ENCODE results near the gene OSBPL2. TPM values are rescaled to one million over a fixed set of nuclear protein-coding genes. Genes with fewer than 3 reads are reported as not detected.

Gene OSBPL2
- total RNA-seq, 1 experiment from 2014 or later: 26.3 TPM

- H3K4me3 ChIP-seq (ENCODE audit: low read depth, low read length, poor library complexity, severe bottlenecking): no peak overlapping the region
- peaks cover 10% of the 10 kb centered on the region for H3K36me3 ChIP-seq (ENCODE audit: insufficient read depth, low read length, poor library complexity, severe bottlenecking)
- H3K27ac ChIP-seq (ENCODE audit: low read depth, low read length, poor library complexity, severe bottlenecking): no peak overlapping the region
- BruUV-seq (replicated peaks): no TSS peak
- ChIA-PET POLR2A (ENCODE audit: low non-redundant PET) (no interaction called here), CTCF (no interaction called here)
- no peaks in the 10 kb centered on the region for H3K27me3 ChIP-seq (replicated peaks; ENCODE audit: insufficient read depth, low read depth, low read length, poor library complexity)
- H3K4me1 ChIP-seq (ENCODE audit: insufficient read depth, low read length, poor library complexity, severe bottlenecking): no peaks in the 10 kb centered on the region
- TF ChIP-seq EZH2 (IDR thresholded peaks at IDR 0.05; ENCODE audit: borderline replicate concordance, low read depth, low read length, poor library complexity, severe bottlenecking) (no peak), CTCF (conservative IDR thresholded peaks at IDR 0.05; ENCODE audit: low read depth, low read length) (no peak)
- intact Hi-C loops (cut with micrococcal nuclease; ENCODE audit: unreplicated experiment): no loop called here
- no peaks in the 10 kb centered on the region for H3K9me3 ChIP-seq (ENCODE audit: low read depth, low read length, poor library complexity, severe bottlenecking)
- no peak for DNase-seq (ENCODE audit: low spot score)
These were observed 30.0 kb downstream of the OSBPL2 start for GRCh38 chr20:62268228-62268900.

- no peak for DNase-seq (ENCODE audit: low spot score)
- no peaks in the 10 kb centered on the region for H3K9me3 ChIP-seq (ENCODE audit: low read depth, low read length, poor library complexity, severe bottlenecking)
- POLR2A ChIA-PET (ENCODE audit: low non-redundant PET): no interaction called here
These were observed 31.1 kb downstream of the OSBPL2 start for GRCh38 chr20:62269378-62269777.

GRCh38 chr20:62269871-62270270 is 31.6 kb downstream of the OSBPL2 start:
- Histone ChIP-seq H3K9me3 (ENCODE audit: low read depth, low read length, poor library complexity, severe bottlenecking) (no peaks in the 10 kb centered on the region), H3K27ac (ENCODE audit: low read depth, low read length, poor library complexity, severe bottlenecking) (no peak overlapping the region), H3K4me1 (ENCODE audit: insufficient read depth, low read length, poor library complexity, severe bottlenecking) (no peaks in the 10 kb centered on the region), H3K4me3 (ENCODE audit: low read depth, low read length, poor library complexity, severe bottlenecking) (no peak overlapping the region), H3K36me3 (ENCODE audit: insufficient read depth, low read length, poor library complexity, severe bottlenecking) (peaks cover 10% of the 10 kb centered on the region), H3K27me3 (replicated peaks; ENCODE audit: insufficient read depth, low read depth, low read length, poor library complexity) (no peaks in the 10 kb centered on the region)
- ChIA-PET POLR2A (ENCODE audit: low non-redundant PET) (no interaction called here), CTCF (no interaction called here)
- DNase-seq (ENCODE audit: low spot score): no peak
- intact Hi-C loops (cut with micrococcal nuclease; ENCODE audit: unreplicated experiment): no loop called here
- TF ChIP-seq EZH2 (IDR thresholded peaks at IDR 0.05; ENCODE audit: borderline replicate concordance, low read depth, low read length, poor library complexity, severe bottlenecking) (no peak), CTCF (conservative IDR thresholded peaks at IDR 0.05; ENCODE audit: low read depth, low read length) (no peak)
- BruUV-seq (replicated peaks): no TSS peak

More at GRCh38 chr20:62269378-62269777, 31.1 kb downstream of the OSBPL2 start:
- H3K4me1 ChIP-seq (ENCODE audit: insufficient read depth, low read length, poor library complexity, severe bottlenecking): no peaks in the 10 kb centered on the region
- CTCF ChIA-PET: no interaction called here
- H3K4me3 ChIP-seq (ENCODE audit: low read depth, low read length, poor library complexity, severe bottlenecking): no peak overlapping the region
- intact Hi-C loops (cut with micrococcal nuclease; ENCODE audit: unreplicated experiment): no loop called here
- TF ChIP-seq EZH2 (IDR thresholded peaks at IDR 0.05; ENCODE audit: borderline replicate concordance, low read depth, low read length, poor library complexity, severe bottlenecking): no peak
- TF ChIP-seq CTCF (conservative IDR thresholded peaks at IDR 0.05; ENCODE audit: low read depth, low read length): no peak
- H3K27me3 ChIP-seq (replicated peaks; ENCODE audit: insufficient read depth, low read depth, low read length, poor library complexity): no peaks in the 10 kb centered on the region
- no peak overlapping the region for H3K27ac ChIP-seq (ENCODE audit: low read depth, low read length, poor library complexity, severe bottlenecking)
- BruUV-seq (replicated peaks): no TSS peak
- peaks cover 10% of the 10 kb centered on the region for H3K36me3 ChIP-seq (ENCODE audit: insufficient read depth, low read length, poor library complexity, severe bottlenecking)
